Hepatocyte (in vitro differentiated cells): Measurements from ENCODE around the gene PRDM16.

ENCODE experiments used
- CTCF ChIP-seq: fragments of 200-600 bp; sonication (generic); IDR thresholded peaks from 2 replicates; pipeline ENCODE4 v1.5.1; 2016; ENCODE audit warnings: antibody characterized with exemption, mild to moderate bottlenecking; ENCODE audit not compliant: poor library complexity
- EZH2 ChIP-seq: fragments of 200-600 bp; sonication (generic); IDR thresholded peaks from 2 replicates; pipeline ENCODE4 v1.6.1; 2016; ENCODE audit warnings: antibody characterized with exemption, mild to moderate bottlenecking, borderline replicate concordance
- EZH2phosphoT487 ChIP-seq: fragments of 200-600 bp; sonication (generic); IDR thresholded peaks from one replicate; pipeline ENCODE4 v1.6.1; 2018; ENCODE audit warnings: antibody characterized with exemption, mild to moderate bottlenecking, low read depth, moderate library complexity; ENCODE audit not compliant: unreplicated experiment, severe bottlenecking

- TF ChIP-seq CTCF, result no peak
- no peak for TF ChIP-seq EZH2
- no peak for TF ChIP-seq EZH2phosphoT487
These were observed 157.2 kb downstream of the PRDM16 start for GRCh38 chr1:3226191-3226590.
